Transverse colon (tissue), 4 donors: Measurements from ENCODE around the gene HLA-E. TPM values are rescaled to one million over a fixed set of nuclear protein-coding genes. Genes with fewer than 3 reads are reported as not detected.

Experiments used
- DNase-seq: peaks from one replicate; pipeline ENCODE4 v3.0.0-alpha.2; 2019
- H3K27ac ChIP-seq, 4 donors: fragments of 200-600 bp; sonication (generic); 2 replicates each; pipeline ENCODE4 v1.5.1; 2016 to 2018; ENCODE audit warnings: inconsistent platforms in 4 of 4
- H3K27me3 ChIP-seq: fragments of 200-600 bp; sonication (generic); 2 replicates; pipeline ENCODE4 v1.5.1; 2017; ENCODE audit warnings: inconsistent platforms
- H3K36me3 ChIP-seq, 4 donors: fragments of 200-600 bp; sonication (generic); 2 replicates each; pipeline ENCODE4 v1.5.1; 2017 to 2019; ENCODE audit warnings: inconsistent platforms in 4 of 4
- H3K4me1 ChIP-seq, 4 donors: fragments of 200-600 bp; sonication (generic); 2 replicates each; pipeline ENCODE4 v1.5.1; 2017 to 2020; ENCODE audit warnings: inconsistent platforms in 4 of 4
- H3K4me3 ChIP-seq, 4 donors: fragments of 200-600 bp; sonication (generic); 1 replicate in 1 of 4; 2 replicates in 3 of 4; pipeline versions ENCODE4 v1.5.1 to v1.6.1; 2017 to 2019; ENCODE audit warnings: inconsistent platforms in 4 of 4
- H3K9me3 ChIP-seq, 2 donors: fragments of 200-600 bp; sonication (generic); 2 replicates each; pipeline ENCODE4 v1.5.1; 2017 to 2019; ENCODE audit warnings: inconsistent platforms in 2 of 2
- EP300 ChIP-seq: sonication (generic); formaldehyde crosslinking; IDR thresholded peaks from one replicate; pipeline ENCODE4 v1.6.1; 2017; ENCODE audit warnings: antibody characterized with exemption, low read depth
- POLR2A ChIP-seq: fragments of 450-650 bp; IDR thresholded peaks from one replicate; pipeline ENCODE4 v1.6.1; 2016; ENCODE audit warnings: antibody characterized with exemption, mild to moderate bottlenecking, moderate library complexity
- POLR2AphosphoS5 ChIP-seq, 3 donors: sonication (generic); formaldehyde crosslinking; IDR thresholded peaks; one replicate each; pipeline ENCODE4 v1.6.1; 2016; ENCODE audit warnings: antibody characterized with exemption in 3 of 3
- WGBS, 2 donors: methylation state at CpG; one replicate each; pipeline ENCODE4 v1.1.5; 2018; ENCODE audit warnings: low coverage in 1 of 2; 5-methylcytosine and 5-hydroxymethylcytosine counted together
- in situ Hi-C, 4 donors: fragments of 200-750 bp; cut with MboI; loops; one replicate each; pipeline versions ENCODE4 v1.15.0 to v1.15.1; 2017; ENCODE audit warnings: low sequenced_read_pairs in 3 of 4, low pct_ligation_motif_present in 1 of 4, low pct_unique_long_range_greater_than_20kb in 1 of 4
- intact Hi-C: fragments of 100-400 bp; cut with DNase I; formaldehyde crosslinking; loops from one replicate; pipeline ENCODE4 v1.15.1; 2023; ENCODE audit warnings: low total_unique reads
- total RNA-seq, 4 donors: library from RNA; depleted of rRNA; stranded (reverse); fragments of >200 nt; gene quantifications; one replicate each; pipeline ENCODE4 v1.1.0, GENCODE V29; 2016
- TF ChIP-seq, protein P1 (sequence below), 5 experiments: fragments of 200-600 bp in 3 of 5; fragments of 450-650 bp in 2 of 5; sonication (generic) in 3 of 5; IDR thresholded peaks; 1 replicate in 2 of 5; 2 replicates in 3 of 5; pipeline ENCODE4 v1.5.1; 2016 to 2017; ENCODE audit warnings: antibody characterized with exemption in 5 of 5, inconsistent platforms in 3 of 5, mild to moderate bottlenecking in 2 of 5, moderate library complexity in 1 of 5

Gene HLA-E
- total RNA-seq, 4 donors from 2014 or later = 248 to 610 (median 493) TPM

DNA sequence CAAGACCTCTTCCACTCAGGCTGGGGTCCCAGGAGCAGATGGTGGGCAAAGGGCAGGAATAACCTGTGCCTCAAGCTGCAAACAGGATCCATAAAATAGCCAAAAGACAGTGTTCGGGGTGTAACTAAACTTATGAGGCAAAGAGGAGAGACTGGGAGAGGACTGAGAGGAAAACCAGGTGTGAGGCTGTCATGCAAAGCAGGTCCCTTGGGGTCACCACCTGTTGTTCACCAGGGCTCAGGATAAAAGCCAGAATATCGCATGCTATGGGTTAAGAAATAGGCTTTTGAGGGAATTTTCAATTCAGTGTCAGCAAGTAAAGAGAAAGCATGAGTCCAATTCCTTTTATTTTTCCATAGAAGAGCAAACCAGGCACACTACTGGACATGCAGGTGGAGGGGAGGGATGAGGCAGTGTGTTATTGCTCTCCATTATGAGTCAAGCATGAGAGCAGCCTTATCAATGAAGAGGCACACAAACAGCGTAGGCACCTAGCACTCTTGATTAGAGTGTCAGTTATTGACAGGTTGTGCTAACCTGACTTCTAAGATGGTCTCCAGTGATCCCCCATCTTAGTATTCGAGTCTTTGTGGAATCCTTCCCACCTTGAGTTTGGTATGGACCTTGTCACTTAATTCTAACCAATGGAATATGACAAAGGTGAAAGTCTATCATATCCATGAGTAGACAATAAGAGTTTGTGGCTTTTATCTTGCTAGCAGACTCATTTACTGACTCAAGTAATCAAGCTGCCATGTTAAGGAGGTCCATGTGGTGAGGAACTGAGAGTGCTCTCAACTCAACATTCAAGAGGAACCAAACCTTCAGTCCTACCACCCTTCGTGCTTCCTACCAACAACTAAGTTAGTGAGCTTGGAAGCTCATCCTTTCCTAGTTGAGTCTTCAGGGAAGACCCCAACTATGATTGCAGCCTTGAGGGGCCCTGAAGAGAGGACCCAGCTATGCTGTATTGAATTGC, 18.8 kb downstream of the HLA-E start:
- no peaks in the 10 kb centered on the region for H3K27me3 ChIP-seq
- H3K36me3 ChIP-seq = no peaks in the 10 kb centered on the region
- in situ Hi-C loops (no loop called here), intact Hi-C loops (no loop called here)
- TF ChIP-seq, protein P1, sequence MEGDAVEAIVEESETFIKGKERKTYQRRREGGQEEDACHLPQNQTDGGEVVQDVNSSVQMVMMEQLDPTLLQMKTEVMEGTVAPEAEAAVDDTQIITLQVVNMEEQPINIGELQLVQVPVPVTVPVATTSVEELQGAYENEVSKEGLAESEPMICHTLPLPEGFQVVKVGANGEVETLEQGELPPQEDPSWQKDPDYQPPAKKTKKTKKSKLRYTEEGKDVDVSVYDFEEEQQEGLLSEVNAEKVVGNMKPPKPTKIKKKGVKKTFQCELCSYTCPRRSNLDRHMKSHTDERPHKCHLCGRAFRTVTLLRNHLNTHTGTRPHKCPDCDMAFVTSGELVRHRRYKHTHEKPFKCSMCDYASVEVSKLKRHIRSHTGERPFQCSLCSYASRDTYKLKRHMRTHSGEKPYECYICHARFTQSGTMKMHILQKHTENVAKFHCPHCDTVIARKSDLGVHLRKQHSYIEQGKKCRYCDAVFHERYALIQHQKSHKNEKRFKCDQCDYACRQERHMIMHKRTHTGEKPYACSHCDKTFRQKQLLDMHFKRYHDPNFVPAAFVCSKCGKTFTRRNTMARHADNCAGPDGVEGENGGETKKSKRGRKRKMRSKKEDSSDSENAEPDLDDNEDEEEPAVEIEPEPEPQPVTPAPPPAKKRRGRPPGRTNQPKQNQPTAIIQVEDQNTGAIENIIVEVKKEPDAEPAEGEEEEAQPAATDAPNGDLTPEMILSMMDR (IDR thresholded peaks at IDR 0.05) = no peak
- TF ChIP-seq POLR2A (no peak), EP300 (no peak), POLR2AphosphoS5 (IDR thresholded peaks at IDR 0.05) (no peak)
- H3K4me3 ChIP-seq = no peak overlapping the region
- 77 to 83% methylated on average over 5 of the region's 5 CpGs for WGBS, 2 donors
- H3K4me1 ChIP-seq = peaks cover 0 to 12% (median 0%) of the 10 kb centered on the region in 4 donors
- no peak for DNase-seq
- H3K9me3 ChIP-seq = no peaks in the 10 kb centered on the region
- H3K27ac ChIP-seq = peak overlapping the region; percentile 53 to 68 (median 66)

- Histone ChIP-seq H3K27me3 (no peaks in the 10 kb centered on the region), H3K4me3 (no peak overlapping the region), H3K9me3 (no peaks in the 10 kb centered on the region), H3K27ac (peak overlapping the region; percentile 53 to 80 (median 66)), H3K4me1 (peaks cover 0 to 12% (median 0%) of the 10 kb centered on the region in 4 donors), H3K36me3 (no peaks in the 10 kb centered on the region)
- in situ Hi-C loops = no loop called here
- DNase-seq = no peak
- intact Hi-C loops = no loop called here
- WGBS, 2 donors = 36 to 54% methylated on average over 3 to 5 of the region's 5 CpGs
- TF ChIP-seq POLR2AphosphoS5 (IDR thresholded peaks at IDR 0.05) (no peak), POLR2A (no peak), EP300 (no peak)
These were observed 19.8 kb downstream of the HLA-E start for GRCh38 chr6:30508890-30509736.

DNA sequence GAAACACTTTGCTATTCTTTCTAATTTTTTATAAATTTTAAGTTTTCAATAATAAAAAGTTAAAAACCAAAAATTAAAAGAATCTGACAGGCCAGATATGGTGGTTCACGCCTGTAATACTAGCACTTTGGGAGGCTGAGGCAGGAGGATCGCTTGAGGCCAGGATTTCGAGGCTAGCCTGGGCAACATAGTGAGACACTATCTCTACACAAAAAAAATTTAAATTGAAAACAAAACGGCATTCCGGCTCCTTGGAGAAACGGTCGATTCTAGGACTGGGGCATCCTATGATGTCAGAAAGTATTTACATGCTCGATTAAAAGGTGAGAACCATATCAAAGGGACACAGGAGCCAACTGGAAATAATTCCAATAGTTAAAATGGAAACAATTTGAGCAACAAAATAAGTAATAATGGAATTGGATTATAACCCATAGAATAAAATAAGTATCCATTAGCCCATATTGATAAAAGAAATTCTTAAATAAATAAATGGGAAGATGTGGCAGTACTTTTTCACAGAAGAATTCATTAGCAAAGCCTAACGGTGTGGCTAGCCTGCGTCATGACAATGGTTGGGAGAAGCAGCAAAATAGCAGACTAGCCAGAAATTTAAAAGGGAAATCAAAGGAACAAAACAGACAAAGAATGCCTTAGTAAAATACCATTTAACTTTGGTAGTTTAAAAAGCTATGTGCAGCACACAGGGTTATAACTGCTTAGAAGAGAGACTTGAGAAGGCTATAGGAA, 21.3 kb downstream of the HLA-E start:
- peak overlapping the region in 3 of 4 donors; percentile 53 to 80 (median 66) for H3K27ac ChIP-seq
- WGBS, 2 donors = 88 to 90% methylated on average over 10 of the region's 10 CpGs

DNA sequence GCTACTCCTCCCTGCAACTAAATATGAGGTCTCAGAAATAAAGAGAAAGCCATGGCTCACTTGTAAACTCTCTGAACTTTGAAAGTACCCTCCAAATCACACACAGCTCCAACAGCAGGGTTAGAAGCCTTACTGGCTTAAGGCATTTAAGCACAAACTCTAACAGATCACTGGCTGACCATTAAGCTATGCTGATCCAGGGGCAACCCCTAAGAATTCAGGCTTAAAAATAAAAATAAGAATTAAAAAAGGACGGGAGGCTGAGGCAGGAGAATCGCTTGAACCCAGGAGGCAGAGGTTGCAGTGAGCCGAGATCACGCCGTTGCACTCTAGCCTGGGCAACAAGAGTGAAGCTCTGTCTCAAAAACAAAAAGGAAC, 21.8 kb downstream of the HLA-E start:
- Histone ChIP-seq H3K9me3 (no peaks in the 10 kb centered on the region), H3K27me3 (no peaks in the 10 kb centered on the region), H3K36me3 (no peaks in the 10 kb centered on the region), H3K4me3 (no peak overlapping the region), H3K4me1 (peaks cover 0 to 19% (median 0%) of the 10 kb centered on the region in 4 donors), H3K27ac (peak overlapping the region in 3 of 4 donors; percentile 16 to 24 (median 23))
- 68 to 72% methylated on average over 5 of the region's 5 CpGs for whole genome bisulfite sequencing, 2 donors
- TF ChIP-seq EP300 (no peak), POLR2AphosphoS5 (IDR thresholded peaks at IDR 0.05) (no peak)
- no peak for DNase-seq
- intact Hi-C loops = no loop called here
- in situ Hi-C loops = no loop called here

More for the DNA sequence above, 21.3 kb downstream of the HLA-E start:
- Histone ChIP-seq H3K4me3 (no peak overlapping the region), H3K4me1 (peaks cover 0 to 16% (median 0%) of the 10 kb centered on the region in 4 donors), H3K27me3 (no peaks in the 10 kb centered on the region), H3K36me3 (no peaks in the 10 kb centered on the region), H3K9me3 (no peaks in the 10 kb centered on the region)
- no peak for TF ChIP-seq POLR2AphosphoS5 (IDR thresholded peaks at IDR 0.05)
- no peak for TF ChIP-seq EP300
- TF ChIP-seq, protein P1 (IDR thresholded peaks at IDR 0.05) = no peak
- TF ChIP-seq POLR2A = no peak
- intact Hi-C loops (no loop called here), in situ Hi-C loops (no loop called here)
- no peak for DNase-seq
